ENCODE measurements around the gene PRKCE.
"Not testable (repeated sequence)": the region's sequence is repeated elsewhere in the genome, so short reads cannot be mapped to it uniquely, and the experiment has no call there.

The PRKCE gene

DNA sequence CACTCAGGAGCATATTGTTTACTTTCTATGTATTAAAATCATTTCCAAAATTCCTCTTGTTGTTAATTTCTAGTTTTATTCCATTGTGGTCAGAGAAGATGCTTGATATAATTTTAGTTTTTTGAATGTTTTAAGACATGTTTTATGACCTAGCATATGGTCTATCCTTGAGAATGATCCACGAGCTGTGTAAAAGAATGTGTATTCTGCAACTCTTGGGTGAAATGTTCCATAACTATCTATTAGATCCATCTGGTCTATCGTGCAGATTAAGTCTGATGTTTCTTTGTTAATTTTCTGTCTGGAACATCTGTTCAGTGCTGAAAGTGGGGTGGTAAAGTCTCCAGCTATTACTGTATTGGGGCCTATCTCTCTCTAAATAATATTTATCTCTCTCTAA lies 562.4 kb downstream of the PRKCE start:
- DNase-seq (ENCODE audit: low read depth, low spot score), result no peak

DNA sequence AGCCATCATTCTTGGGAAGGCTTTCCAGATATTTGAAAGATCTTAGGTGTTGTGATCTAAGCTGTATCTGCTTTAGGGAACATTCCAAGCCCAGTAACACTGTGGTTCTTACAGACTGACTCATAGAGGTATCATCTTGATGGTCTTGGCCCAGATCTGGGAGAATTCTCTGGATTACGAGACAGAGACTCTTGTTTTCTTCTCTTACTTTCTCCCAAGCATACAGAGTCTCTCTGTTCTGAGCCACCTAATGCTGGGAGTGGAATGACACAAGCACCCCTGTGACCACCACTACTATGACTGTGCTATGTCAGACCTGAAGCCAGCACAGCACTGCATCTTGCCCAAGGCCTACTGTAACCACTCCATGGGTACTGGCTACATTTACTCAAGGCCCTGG lies 564.7 kb downstream of the PRKCE start:
- peak; percentile 36 for DNase-seq (ENCODE audit: low read depth, low spot score)

DNA sequence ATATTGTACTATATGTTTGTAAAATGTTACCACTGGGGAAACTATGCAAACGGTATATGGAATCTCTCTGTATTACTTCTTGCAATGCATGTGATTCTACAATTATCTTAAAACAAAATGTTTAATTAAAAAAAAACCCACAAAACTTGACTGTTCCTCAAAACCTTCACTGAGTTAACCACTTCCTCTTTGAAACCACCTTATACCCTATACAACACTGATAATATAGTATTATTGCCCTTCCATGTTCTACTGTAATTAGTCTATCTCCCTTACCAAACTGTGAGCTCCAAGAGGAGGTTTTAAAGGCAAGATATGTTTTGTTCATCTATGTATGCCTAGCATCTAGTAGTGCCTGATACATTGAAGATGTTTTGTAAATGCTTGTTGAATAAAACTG lies 572.0 kb downstream of the PRKCE start:
- DNase-seq (ENCODE audit: low read depth, low spot score), result not testable (repeated sequence)

DNA sequence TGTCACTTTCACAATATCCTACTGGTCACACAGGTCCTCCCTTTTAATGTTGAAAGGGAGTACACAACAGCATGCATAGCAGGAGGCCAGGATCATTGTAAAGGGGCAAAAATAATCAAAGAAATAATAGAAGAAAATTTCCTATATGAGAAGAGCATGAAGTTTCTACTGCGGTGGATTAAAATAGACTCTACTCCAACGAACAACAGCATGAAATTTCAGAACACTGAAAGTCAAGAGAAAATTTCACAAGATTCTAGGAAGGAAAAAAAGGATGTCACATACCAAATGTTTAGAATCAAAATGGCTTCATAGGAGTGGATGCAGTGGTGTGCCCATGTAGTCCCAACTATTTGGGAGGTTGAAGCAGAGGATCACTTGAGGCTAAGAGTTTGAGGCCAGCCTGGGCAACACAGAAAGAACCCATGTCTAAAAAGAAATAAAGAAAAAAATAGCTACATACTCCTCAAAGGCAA lies 573.7 kb downstream of the PRKCE start:
- DNase-seq (ENCODE audit: low read depth, low spot score), result no peak

DNA sequence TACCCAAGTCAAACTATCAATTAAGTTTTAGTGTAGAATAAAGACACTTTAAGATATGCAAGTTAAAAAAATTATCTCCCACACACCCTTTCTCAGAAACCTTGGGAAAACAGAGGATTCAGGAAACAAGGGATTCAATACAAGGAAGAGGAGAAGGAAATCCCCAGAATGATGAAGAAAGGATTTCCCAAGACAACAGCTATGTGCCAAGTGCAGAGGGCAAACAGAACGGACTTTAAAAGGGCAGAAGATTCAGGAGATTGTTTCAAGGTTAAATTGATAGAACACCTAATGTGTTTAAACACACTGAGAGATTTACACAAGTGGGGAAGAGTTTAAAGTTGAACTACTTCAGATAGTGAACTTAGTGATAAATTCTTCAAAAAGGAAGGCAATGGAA lies 574.3 kb downstream of the PRKCE start:
- no peak for DNase-seq (ENCODE audit: low read depth, low spot score)

DNA sequence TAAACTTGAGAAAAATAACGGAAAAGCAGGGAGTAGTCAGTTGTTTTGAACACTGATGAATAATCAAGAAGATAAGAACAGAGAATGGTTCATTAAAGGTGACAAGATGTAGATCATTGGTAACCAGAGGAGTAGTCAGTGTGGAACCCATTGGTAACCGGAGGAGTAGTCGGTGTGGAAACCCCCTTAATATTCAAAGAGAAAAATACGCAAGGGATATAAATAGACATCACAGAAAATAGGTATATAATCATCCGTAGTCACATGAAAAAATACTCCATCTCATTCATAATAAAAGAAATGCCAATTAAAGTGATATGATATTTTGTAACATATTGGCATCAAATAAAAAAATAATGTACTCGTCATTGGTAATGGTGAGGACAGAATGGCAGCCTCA lies 575.1 kb downstream of the PRKCE start:
- no peak for DNase-seq (ENCODE audit: low read depth, low spot score)

DNA sequence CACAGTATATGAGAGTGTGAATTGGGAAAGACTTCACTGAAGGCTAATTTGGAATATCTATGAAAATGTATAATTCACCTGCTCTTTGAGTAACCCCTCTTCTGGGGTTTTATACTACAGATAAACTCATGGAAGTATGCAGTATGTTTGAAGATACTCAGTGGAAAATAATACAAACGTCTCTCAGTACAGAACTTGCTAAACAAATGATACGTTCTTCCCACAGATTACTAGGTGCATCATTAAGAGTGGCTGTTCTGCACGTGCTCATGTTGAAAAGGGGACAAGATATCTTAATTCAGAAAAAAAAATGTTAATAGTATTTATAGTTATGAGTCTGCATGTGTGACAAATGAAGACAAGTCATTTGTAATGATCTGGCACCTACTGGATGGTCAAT lies 575.5 kb downstream of the PRKCE start:
- DNase-seq (ENCODE audit: low read depth, low spot score), result no peak

DNA sequence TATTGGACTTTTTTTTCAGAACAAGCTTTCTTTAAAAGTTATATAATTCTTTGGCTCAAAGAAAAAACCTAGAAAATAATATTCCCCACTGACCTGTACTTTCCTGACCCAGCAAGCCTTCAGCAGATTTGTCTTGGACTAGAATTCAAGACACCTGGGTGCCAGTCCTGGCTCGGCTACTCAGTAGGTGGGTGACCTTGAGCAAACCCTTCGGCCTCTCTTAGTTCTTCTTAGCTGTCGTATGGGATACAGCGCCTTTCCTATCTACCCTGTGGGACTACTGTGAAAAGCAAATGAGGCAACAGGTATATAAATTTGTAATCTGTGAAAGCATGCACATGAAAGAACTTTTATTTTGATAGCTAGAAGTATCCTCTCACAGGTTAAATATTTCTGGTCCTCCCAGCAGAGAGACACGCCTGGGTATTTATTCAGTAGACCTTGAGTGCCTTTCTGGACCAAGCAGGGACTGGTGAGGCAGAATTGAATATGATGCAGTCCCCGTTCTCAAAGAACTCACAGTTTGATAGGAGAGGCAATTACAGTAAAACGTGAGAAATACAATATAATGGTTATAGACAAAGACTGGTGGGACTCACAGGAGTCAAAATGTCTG lies 576.3 kb downstream of the PRKCE start:
- DNase-seq (ENCODE audit: low read depth, low spot score), result no peak

DNA sequence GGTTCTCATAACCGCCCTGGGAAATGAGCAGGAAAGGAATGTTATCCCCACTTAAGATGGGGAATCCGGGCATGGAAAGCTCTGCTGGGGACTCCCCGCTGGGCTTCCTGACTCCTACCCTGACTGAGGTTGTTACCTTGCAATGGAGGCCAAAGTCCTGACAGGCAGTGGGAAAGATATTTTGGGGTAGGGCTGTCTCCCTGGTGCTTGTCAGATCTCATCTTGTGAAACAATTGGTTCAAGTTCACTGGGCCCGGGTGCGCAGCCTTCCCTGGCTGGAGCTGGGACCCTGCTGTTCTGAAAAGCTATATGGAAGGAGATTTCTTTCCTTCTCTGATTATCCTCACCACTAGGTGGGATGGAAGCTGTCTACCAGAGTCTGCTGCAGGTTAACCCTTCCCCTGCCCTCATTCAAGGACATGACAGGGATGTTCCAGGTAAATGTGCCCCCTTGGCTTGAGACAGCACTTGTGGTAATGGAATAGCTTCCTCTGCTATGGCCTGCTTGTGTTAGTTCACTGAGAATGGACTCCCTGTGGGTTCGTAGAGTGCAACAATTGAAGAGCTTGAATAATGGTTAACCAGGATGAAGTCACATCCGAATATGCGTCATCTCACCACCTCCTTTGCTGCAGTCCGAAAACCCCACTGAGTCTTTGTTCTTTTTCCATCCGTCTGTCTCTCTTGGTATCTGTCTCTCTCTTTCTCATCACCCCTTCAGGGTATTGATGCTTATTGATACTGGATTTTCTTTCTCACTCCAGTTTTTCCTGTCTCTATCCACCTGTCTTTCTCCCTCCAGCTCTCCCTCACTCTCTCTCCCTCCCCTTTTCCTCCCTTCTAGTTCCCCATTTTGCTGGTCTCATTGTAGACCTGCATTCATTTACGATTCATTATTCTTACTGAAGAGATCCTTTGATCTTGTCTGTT lies 577.9 kb downstream of the PRKCE start:
- DNase-seq (ENCODE audit: low read depth, low spot score), result peak; percentile 80

DNA sequence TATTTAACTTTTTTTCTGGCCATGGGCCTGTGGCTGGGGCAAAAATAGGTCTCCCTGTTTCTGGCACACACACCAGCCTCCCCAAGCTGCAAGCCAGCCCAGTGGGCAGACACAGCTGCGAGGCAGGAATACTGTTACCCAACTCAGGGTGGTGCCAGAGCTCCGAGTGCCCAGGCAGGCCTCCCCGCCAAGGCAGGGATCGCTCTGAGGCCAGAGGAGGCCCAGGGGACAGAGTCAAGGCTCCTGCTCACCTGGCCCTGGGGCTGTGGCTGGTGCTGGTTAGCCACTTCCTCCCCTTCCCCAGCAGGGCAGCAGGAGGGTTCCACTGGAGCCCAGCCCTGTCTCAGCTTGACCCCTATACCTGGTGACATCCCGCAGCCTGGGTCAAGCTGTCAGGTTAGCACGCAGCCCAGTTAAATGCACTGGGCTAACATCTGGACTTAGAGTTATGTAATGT lies 578.7 kb downstream of the PRKCE start:
- peak; percentile 38 for DNase-seq (ENCODE audit: low read depth, low spot score)

DNA sequence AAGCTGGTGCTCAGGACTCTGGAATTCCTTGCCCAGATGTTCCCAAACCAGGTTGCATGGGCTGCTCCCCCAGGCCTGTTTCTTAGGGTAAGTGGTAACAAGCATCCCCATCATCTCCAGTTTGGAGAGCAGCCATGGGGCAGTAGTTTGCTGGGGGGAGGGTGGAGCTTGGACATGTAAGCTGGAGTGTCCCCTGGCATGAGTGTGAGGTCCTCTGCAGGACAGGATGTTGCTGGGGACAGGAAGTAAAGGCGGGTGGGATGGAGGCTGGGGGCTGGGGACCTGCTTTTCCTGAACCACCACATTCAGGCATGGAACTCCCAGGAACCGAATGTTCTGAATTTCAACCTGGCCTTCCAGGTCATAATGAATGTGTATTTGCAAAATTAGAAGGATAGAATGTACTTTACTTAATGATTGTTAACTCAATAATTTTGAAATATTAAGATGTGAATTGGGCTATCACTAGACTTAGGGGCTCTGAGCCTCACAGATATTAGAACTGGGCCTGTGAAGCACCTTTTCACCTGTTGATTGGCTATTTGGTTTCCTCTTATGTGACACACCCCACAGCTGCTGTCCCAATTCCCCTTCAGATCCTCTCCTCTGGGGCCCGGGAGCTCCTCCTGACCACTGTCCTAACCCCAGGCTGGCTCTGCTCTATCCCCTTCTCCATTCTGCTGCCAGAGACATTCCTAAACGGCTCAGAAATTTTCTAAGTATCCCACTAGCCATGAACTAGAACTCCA lies 579.4 kb downstream of the PRKCE start:
- no peak for DNase-seq (ENCODE audit: low read depth, low spot score)

DNA sequence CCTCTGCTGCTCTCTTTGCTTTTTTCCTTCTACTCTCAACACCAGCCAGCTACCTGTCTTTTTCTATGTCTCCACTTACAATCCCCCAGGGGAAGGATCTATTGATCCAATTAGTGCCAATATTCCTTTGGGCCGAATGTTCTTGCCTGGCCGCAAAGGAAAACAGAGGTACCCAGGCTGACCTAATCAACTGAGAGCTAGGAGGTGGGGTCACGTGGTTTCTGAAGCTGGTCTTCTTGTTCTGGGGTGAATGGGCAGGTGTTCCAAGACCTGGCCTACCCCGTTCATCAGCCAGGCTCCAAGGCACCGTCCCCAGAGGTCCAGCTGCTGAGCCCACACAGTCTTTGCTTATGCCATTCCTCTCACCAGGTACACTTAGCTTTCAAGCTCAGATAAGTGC lies 580.2 kb downstream of the PRKCE start:
- no peak for DNase-seq (ENCODE audit: low read depth, low spot score)

DNA sequence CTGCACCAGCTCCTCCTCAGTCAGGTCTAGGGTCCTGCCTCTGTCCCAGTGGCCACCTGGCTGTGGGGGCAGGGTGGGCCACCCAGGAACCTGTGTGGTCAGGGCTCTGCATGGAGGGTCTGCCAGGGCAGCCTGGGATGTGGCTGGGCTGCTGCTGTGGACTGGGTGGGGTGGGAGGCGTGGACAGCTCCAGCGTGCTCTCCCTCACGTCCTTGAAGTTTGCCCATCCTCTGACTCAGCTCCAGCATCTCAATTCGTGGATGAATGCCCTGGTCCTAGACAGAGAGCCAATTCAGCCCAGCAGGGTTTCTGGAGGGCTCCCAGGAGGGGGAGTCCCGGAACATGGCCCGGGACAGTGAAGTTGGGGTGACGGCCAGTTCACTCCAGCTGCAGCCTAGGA lies 581.4 kb downstream of the PRKCE start:
- DNase-seq (ENCODE audit: low read depth, low spot score), result no peak

DNA sequence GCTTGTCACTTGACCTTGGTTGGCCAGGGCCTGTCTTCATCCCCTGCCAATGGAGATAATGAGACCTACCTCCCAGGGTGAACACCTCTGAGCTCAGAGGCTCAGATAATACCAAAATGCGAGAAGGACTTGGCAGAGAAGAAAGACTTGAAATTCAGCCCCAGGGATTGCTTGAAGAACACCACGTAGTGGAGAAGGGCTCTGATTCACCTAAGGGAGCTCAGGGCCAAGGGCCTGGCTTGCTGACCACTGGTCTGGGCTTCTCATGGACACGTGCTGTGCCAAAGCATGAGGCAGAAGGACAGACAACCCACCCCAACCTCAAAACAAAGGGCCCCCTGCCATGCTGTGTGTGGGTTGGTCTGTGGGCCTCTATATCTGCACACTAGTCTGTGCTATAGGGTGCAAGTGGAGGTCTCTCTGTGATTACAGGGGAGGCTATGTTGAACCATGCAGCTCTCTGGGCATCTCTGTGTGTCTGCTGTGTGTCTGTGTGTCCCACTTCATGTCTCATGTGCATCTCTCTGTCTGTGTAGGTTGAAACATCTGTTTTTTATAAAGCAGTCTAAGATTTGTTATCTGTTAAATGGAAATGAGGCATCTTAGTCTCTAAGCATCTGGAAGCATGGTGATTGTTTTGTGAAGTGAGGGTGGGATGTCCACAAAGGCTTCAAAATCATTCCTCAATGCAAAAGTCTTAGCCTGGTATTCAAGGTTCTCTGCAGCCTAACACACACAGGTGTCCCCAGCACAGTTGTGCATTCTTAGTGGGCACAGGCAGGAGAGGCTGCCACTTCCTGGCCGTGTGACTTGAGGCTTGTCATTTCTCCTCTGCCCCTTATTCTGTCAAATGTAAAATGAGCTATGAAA lies 584.8 kb downstream of the PRKCE start:
- DNase-seq (ENCODE audit: low read depth, low spot score), result no peak

DNA sequence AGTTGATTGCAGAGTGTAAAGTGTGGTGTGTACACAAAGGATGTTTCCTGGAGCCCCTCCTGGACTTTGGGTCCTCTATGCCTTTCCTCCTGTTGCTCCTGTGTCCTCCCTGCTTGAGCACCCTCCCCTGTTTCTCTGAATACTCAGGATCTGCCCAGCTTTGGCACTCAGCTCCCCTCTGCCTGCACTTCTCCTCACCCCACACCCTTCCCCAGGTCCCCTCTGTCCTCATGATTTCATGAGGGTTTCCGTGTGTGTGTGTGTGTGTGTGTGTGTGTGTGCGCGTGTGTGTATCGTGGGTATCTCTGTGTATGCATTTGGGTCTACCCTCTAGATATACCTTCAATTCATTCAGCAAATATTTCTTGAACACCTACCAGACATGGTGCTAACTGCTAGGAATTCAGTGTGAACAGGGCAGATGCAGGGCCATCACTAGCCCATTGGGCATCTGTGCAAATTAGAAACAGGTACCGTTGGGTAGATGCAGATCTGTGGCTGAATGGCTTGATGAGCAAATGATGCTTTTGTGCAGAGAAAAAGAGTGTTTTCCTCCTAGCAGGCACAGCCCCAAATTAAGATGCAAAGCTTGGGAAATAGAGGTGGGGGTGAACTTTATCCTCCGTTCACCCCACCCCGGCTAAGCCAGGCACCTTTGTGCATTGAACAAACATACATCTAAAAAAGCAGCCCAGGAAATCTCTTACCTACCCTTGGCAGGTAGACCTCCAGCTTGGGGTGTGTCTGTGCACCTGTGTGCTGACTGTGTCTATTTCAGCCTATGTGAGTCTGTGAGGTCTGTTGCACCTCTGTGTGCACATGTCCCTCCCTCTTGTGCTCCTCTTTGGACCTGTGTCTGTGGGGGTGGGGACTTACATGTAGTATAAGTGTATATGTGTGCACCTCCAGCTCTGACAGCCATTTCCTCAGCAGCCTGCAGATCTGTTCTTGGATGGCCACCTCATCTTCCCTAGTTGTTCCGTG lies 585.7 kb downstream of the PRKCE start:
- DNase-seq (ENCODE audit: low read depth, low spot score), result no peak
